Brain microvascular endothelial cell (primary cell): ENCODE results near the gene BLID.

Experiments used
- DNase-seq: peaks from one replicate; pipeline ENCODE4 v3.0.0-alpha.2; 2020
- H3K27ac ChIP-seq: fragments of 250-450 bp; sonication (Bioruptor Pico); 2 replicates; pipeline ENCODE4 v1.5.1; 2020; ENCODE audit warnings: mild to moderate bottlenecking, moderate library complexity
- H3K27me3 ChIP-seq: fragments of 250-450 bp; sonication (Bioruptor Pico); replicated peaks from 2 replicates; pipeline ENCODE4 v1.5.1; 2020; ENCODE audit warnings: mild to moderate bottlenecking
- H3K36me3 ChIP-seq: fragments of 250-450 bp; sonication (Bioruptor Pico); replicated peaks from 2 replicates; pipeline ENCODE4 v1.5.1; 2020; ENCODE audit warnings: mild to moderate bottlenecking
- H3K4me3 ChIP-seq: 2 replicates; pipeline ENCODE4 v1.5.1; 2011; ENCODE audit warnings: low read depth, mild to moderate bottlenecking, control low read depth, low read length, moderate library complexity
- in situ Hi-C: cut with HindIII; loops from 2 replicates; pipeline ENCODE4 v1.10.0; 2017; ENCODE audit warnings: low sequenced_read_pairs, low pct_ligation_motif_present
- TF ChIP-seq, protein P1 (sequence below): IDR thresholded peaks from 2 replicates; pipeline ENCODE4 v1.5.1; 2011; ENCODE audit warnings: low read depth, mild to moderate bottlenecking, moderate library complexity, low read length, control low read depth, inconsistent platforms; ENCODE audit errors: missing control alignments

BLID gene

DNA sequence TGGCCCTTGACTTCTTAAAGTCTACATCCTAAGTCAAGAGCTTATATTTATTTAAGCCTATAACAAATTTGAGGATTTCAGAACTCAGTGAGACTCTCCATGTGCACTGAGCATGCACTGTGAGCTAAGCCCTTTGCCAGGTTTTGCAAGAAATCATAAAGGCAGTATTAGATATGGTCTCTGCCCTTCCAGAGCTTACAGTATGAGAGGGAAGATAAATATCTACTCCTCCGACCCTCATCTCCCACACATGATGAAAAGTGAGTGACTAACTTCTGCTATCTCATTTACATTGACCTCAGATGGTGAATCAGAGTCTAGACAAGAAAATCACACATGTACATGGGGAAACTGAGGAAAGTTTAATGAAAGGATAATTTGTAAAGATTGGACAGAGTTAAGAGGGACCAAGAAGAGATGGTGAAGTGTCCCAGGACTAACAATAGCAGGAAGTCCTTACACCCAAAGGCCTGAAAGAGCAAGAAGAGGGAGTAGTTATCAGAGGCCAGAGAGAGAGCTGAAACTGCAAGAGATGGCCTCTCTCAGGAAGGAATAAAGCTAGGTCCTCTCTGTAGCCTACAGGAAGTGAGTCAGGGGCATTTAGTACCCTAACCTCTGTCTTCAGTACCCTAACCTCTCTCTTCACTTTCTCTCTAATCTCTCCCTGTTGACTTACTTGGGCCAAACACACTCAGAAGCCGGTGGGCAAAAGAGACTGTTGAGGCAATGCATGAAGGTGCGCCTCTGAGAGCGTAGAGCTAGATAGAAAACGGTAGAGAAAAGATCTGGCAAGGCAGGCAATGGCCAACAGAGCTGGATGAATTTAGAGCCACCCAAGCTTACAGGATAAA lies 23.0 kb upstream of the BLID start:
- Histone ChIP-seq H3K4me3 (no peak overlapping the region), H3K27me3 (no peaks in the 10 kb centered on the region), H3K36me3 (peaks cover 46% of the 10 kb centered on the region), H3K27ac (peak overlapping the region; percentile 79)
- in situ Hi-C loops = no loop called here
- TF ChIP-seq, protein P1, sequence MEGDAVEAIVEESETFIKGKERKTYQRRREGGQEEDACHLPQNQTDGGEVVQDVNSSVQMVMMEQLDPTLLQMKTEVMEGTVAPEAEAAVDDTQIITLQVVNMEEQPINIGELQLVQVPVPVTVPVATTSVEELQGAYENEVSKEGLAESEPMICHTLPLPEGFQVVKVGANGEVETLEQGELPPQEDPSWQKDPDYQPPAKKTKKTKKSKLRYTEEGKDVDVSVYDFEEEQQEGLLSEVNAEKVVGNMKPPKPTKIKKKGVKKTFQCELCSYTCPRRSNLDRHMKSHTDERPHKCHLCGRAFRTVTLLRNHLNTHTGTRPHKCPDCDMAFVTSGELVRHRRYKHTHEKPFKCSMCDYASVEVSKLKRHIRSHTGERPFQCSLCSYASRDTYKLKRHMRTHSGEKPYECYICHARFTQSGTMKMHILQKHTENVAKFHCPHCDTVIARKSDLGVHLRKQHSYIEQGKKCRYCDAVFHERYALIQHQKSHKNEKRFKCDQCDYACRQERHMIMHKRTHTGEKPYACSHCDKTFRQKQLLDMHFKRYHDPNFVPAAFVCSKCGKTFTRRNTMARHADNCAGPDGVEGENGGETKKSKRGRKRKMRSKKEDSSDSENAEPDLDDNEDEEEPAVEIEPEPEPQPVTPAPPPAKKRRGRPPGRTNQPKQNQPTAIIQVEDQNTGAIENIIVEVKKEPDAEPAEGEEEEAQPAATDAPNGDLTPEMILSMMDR = no peak
- DNase-seq = peak; percentile 62

DNA sequence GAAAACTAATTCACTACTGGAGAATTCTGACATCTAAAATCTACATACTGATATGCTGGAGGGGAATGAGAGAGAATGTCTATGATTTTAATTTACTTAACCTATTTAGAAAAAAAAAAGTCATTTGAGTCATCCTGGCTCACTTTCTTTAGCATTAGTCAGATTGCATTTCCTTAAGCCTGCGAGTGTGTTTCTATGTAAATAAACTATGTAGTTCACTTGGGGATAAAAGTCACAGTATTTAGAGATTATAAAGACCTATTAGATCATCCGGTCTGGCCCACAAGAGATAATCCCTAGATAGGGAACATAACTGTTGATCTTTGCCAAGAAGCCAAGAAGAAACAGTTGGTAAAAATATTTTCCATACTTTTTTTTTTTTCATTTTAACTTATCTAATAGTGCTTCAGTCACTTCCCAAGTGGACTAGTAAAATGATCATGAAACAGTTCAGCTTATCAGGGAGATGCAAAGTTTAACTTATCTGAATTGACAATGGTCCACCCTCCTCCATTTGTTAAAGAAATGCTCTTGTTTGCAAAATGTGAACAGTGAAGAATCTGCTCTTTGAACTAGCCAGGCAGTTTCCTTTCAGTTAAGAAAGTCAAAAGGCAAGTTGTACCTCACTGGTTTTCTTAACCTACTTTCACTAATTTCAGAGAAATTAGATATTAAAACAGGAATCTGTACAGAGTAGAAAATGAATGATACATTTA lies 21.2 kb upstream of the BLID start:
- Histone ChIP-seq H3K4me3 (no peak overlapping the region), H3K36me3 (peaks cover 45% of the 10 kb centered on the region), H3K27ac (peak overlapping the region; percentile 79), H3K27me3 (no peaks in the 10 kb centered on the region)
- TF ChIP-seq, protein P1 = no peak
- DNase-seq = peak; percentile 67
- in situ Hi-C loops = no loop called here

DNA sequence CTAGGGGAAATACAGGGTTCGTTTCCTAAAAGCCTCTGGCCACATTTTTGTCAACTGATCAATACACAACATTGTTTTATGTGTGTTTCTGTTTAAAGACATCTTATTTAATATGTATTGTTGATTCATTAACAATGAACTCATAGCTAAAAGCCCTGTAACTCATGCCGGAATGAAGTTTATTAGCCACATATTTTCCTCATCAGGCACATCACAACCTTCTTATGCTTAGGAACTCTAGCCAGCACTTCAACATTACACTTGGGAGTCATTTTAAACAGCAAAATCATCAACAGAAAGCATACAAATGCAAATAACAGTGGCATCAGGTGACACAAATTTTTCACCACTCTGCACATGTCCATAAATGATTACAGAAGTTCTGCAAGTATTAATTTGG lies 15.1 kb upstream of the BLID start:
- DNase-seq = no peak
- H3K27me3 ChIP-seq = no peaks in the 10 kb centered on the region
- H3K36me3 ChIP-seq = peaks cover 80% of the 10 kb centered on the region
- H3K27ac ChIP-seq = no peak overlapping the region
- H3K4me3 ChIP-seq = no peak overlapping the region
- in situ Hi-C loops = no loop called here
- TF ChIP-seq, protein P1 = no peak

DNA sequence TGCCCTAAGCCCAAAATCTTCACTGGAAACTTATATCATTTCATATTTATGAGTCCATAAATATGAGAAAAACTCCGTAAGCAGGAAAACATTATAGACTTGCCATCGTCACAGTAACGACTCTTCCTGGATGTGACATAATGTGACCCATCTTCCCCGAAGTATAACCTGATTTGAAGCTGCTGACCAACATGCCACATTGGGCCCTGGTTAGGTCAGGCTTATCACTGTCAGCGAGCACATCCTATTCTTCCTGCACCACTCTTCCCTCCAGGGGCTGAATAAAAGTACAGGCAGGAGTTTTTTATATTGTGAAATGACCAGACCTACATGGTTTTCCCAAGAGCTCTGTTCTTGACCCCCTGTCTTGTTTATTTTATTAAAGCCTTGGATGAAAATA lies 12.1 kb upstream of the BLID start:
- DNase-seq = no peak
- H3K4me3 ChIP-seq = no peak overlapping the region
- peaks cover 72% of the 10 kb centered on the region for H3K36me3 ChIP-seq
- no peak overlapping the region for H3K27ac ChIP-seq
- H3K27me3 ChIP-seq = no peaks in the 10 kb centered on the region
- in situ Hi-C loops = no loop called here
- TF ChIP-seq, protein P1 = no peak

DNA sequence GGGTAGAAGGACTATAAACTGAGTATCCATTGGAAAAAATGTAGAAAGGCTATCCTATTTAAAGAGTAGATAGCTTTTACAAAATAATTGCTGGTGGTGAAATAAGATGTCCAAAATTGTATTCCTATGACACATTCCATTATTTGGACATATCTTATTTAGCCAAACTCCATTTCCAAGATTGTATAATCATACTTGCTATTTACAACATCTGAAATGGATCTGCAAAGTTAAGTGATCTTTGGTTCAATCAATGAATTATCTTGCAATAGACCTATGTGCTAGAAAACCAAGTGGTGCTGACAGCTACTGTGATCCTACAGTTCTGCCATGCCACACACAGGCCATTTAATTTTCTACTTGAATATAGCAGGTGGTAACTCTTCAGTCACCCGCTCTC lies 11.0 kb upstream of the BLID start:
- in situ Hi-C loops = no loop called here

More for the DNA sequence above, 11.0 kb upstream of the BLID start:
- TF ChIP-seq, protein P1 = no peak
- peaks cover 67% of the 10 kb centered on the region for H3K36me3 ChIP-seq
- no peak overlapping the region for H3K27ac ChIP-seq
- no peaks in the 10 kb centered on the region for H3K27me3 ChIP-seq
- no peak overlapping the region for H3K4me3 ChIP-seq
- DNase-seq = no peak
